ENCODE measurements around the gene TSPAN9. TPM values are rescaled to one million over a fixed set of nuclear protein-coding genes. Genes with fewer than 3 reads are reported as not detected.

The TSPAN9 gene
- polyA plus RNA-seq, 1 donor (not counting 4 experiments of a cell fraction or from before 2014, with no cell fraction given), result 27.5 TPM

DNA sequence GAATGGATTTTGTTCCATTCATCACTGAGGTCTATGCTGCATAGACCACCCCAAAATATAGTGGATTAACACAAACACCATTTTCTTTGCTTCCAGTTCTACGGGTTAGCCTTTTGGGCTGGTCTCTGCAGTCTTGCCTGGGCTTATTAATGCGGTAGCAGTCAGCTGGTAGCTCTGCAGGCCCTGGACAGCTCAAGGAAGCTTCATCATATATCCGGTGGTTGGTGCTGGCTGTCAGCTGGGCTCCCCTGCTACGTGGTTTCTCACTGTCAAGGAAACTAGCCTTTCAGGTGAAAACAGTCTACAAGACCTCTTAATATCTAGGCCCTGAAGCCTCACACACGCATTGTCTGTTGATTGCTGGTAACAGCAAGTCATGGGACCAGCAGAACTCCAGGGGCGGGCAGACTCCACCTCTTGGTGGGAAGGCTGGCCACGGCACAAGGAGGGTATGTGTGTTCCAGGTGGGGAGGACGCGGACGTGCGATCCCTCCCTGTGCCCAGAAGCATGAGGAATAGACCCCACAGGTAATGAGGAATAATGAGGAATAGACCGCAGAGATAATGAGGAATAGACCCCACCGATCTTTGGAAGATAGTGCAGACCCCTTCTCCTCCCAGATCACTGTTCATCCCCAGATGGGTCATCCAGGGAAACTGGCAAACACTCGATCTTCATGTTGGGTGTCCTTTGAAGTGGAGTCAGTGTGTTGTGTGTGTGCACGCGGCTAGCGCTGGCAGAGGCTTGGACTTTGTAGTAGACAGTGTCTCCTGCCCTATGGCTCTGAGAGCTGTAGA is 13.3 kb downstream of the TSPAN9 start:
- Histone ChIP-seq H3K4me2 (ENCODE audit: control insufficient read depth, extremely low read depth, insufficient read depth, low read depth, low read length) (no peak overlapping the region), H3K4me1 (ENCODE audit: control insufficient read depth, extremely low read depth, insufficient read depth, low read length) (peaks cover 10% of the 10 kb centered on the region), H3K27me3 (ENCODE audit: control insufficient read depth, extremely low read depth, insufficient read depth, low read length) (no peaks in the 10 kb centered on the region), H3K27ac (ENCODE audit: control insufficient read depth, insufficient read depth, low read length) (no peak overlapping the region), H3K36me3 (ENCODE audit: control insufficient read depth in 2 of 2, extremely low read depth in 1 of 2, insufficient read depth in 2 of 2, low read length in 2 of 2) (peaks cover 4% of the 10 kb centered on the region in 2 experiments), H2AFZ (ENCODE audit: control insufficient read depth, low read length) (no peak overlapping the region), H3K9me3 (ENCODE audit: control insufficient read depth, low read depth, low read length) (no peaks in the 10 kb centered on the region), H4K20me1 (ENCODE audit: control insufficient read depth, extremely low read depth, insufficient read depth, low read length) (no peaks in the 10 kb centered on the region), H3K79me2 (ENCODE audit: control insufficient read depth, insufficient read depth, low read length) (peaks cover 14% of the 10 kb centered on the region), H3K9me1 (ENCODE audit: control insufficient read depth, extremely low read depth, insufficient read depth, low read length) (no peaks in the 10 kb centered on the region), H3K9ac (ENCODE audit: control insufficient read depth, extremely low read depth, insufficient read depth, low read length) (no peak overlapping the region), H3K4me3 (ENCODE audit: control insufficient read depth in 2 of 3, extremely low read depth in 1 of 3, insufficient read depth in 2 of 3, low read depth in 1 of 3, low read length in 3 of 3) (no peak overlapping the region)
- TF ChIP-seq, protein P1, sequence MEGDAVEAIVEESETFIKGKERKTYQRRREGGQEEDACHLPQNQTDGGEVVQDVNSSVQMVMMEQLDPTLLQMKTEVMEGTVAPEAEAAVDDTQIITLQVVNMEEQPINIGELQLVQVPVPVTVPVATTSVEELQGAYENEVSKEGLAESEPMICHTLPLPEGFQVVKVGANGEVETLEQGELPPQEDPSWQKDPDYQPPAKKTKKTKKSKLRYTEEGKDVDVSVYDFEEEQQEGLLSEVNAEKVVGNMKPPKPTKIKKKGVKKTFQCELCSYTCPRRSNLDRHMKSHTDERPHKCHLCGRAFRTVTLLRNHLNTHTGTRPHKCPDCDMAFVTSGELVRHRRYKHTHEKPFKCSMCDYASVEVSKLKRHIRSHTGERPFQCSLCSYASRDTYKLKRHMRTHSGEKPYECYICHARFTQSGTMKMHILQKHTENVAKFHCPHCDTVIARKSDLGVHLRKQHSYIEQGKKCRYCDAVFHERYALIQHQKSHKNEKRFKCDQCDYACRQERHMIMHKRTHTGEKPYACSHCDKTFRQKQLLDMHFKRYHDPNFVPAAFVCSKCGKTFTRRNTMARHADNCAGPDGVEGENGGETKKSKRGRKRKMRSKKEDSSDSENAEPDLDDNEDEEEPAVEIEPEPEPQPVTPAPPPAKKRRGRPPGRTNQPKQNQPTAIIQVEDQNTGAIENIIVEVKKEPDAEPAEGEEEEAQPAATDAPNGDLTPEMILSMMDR (optimal IDR thresholded peaks at IDR 0.05 in 1 of 3, IDR thresholded peaks at IDR 0.05 in 1 of 3, conservative IDR thresholded peaks at IDR 0.05 in 1 of 3; ENCODE audit: extremely low read depth in 1 of 3, insufficient read depth in 2 of 3, low read length in 3 of 3), result no peak
- no peak for TF ChIP-seq EZH2 (IDR thresholded peaks at IDR 0.05; ENCODE audit: low read length)
- no peak for DNase-seq (ENCODE audit: low read depth, low spot score)
- FAIRE-seq, result no peak
- dilution Hi-C loops (cut with MboI; ENCODE audit: extremely low pct_ligation_motif_present, low sequenced_read_pairs), result no loop called here

DNA sequence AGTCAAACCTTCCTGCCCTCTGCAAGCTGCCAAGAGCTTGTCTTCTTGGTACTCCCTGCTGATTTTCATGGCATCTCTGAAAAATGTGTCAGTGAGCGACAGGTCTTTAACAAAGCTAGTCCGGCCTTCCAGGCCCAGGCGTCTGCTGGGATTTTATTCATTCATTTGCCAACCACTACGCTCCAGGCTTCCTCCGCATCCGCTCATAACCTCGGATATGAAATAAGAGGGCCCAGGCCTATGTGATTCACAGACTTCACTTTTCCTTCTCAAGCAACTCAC is 13.8 kb downstream of the TSPAN9 start:
- no peak overlapping the region for H2AFZ ChIP-seq (ENCODE audit: control insufficient read depth, low read length)
- H4K20me1 ChIP-seq (ENCODE audit: control insufficient read depth, extremely low read depth, insufficient read depth, low read length), result no peaks in the 10 kb centered on the region
- H3K4me3 ChIP-seq (ENCODE audit: control insufficient read depth in 2 of 3, extremely low read depth in 1 of 3, insufficient read depth in 2 of 3, low read depth in 1 of 3, low read length in 3 of 3), result no peak overlapping the region
- H3K27ac ChIP-seq (ENCODE audit: control insufficient read depth, insufficient read depth, low read length), result no peak overlapping the region
- no peaks in the 10 kb centered on the region for H3K9me1 ChIP-seq (ENCODE audit: control insufficient read depth, extremely low read depth, insufficient read depth, low read length)
- H3K4me2 ChIP-seq (ENCODE audit: control insufficient read depth, extremely low read depth, insufficient read depth, low read depth, low read length), result no peak overlapping the region
- dilution Hi-C loops (cut with MboI; ENCODE audit: extremely low pct_ligation_motif_present, low sequenced_read_pairs), result no loop called here
- TF ChIP-seq, protein P1 (optimal IDR thresholded peaks at IDR 0.05 in 1 of 3, IDR thresholded peaks at IDR 0.05 in 1 of 3, conservative IDR thresholded peaks at IDR 0.05 in 1 of 3; ENCODE audit: extremely low read depth in 1 of 3, insufficient read depth in 2 of 3, low read length in 3 of 3), result no peak
- no peak for TF ChIP-seq EZH2 (IDR thresholded peaks at IDR 0.05; ENCODE audit: low read length)
- FAIRE-seq (no peak), DNase-seq (ENCODE audit: low read depth, low spot score) (no peak)
- H3K27me3 ChIP-seq (ENCODE audit: control insufficient read depth, extremely low read depth, insufficient read depth, low read length), result no peaks in the 10 kb centered on the region
- no peaks in the 10 kb centered on the region for H3K9me3 ChIP-seq (ENCODE audit: control insufficient read depth, low read depth, low read length)
- H3K36me3 ChIP-seq (ENCODE audit: control insufficient read depth in 2 of 2, extremely low read depth in 1 of 2, insufficient read depth in 2 of 2, low read length in 2 of 2), result peaks cover 4% of the 10 kb centered on the region in 2 experiments
- H3K9ac ChIP-seq (ENCODE audit: control insufficient read depth, extremely low read depth, insufficient read depth, low read length), result no peak overlapping the region
- peaks cover 14% of the 10 kb centered on the region for H3K79me2 ChIP-seq (ENCODE audit: control insufficient read depth, insufficient read depth, low read length)
- H3K4me1 ChIP-seq (ENCODE audit: control insufficient read depth, extremely low read depth, insufficient read depth, low read length), result peaks cover 10% of the 10 kb centered on the region
